Neural progenitor cell (in vitro differentiated cells): ENCODE data around the gene RAE1. TPM values are rescaled to one million over a fixed set of nuclear protein-coding genes. Genes with fewer than 3 reads are reported as not detected.

ENCODE experiments used
- DNase-seq: peaks from one replicate; pipeline ENCODE4 v3.0.0-alpha.2; 2016; ENCODE audit warnings: low spot score
- H2AFZ ChIP-seq: fragments of 200-600 bp; sonication (generic); replicated peaks from 2 replicates; pipeline ENCODE4 v1.6.1; 2016; ENCODE audit warnings: antibody characterized with exemption
- H3F3A ChIP-seq: fragments of 200-600 bp; sonication (generic); 2 replicates; pipeline ENCODE4 v1.6.1; 2016; ENCODE audit warnings: antibody characterized with exemption, low read depth
- H3K27ac ChIP-seq: fragments of 200-600 bp; sonication (generic); 2 replicates; pipeline ENCODE4 v1.5.1; 2016; ENCODE audit warnings: mild to moderate bottlenecking
- H3K27me3 ChIP-seq: fragments of 200-600 bp; sonication (generic); 2 replicates; pipeline ENCODE4 v1.6.1; 2016; ENCODE audit warnings: mild to moderate bottlenecking, moderate library complexity
- H3K36me3 ChIP-seq: fragments of 200-600 bp; sonication (generic); 2 replicates; pipeline ENCODE4 v1.5.1; 2016
- H3K4me1 ChIP-seq: fragments of 200-600 bp; sonication (generic); 2 replicates; pipeline ENCODE4 v1.6.1; 2016; ENCODE audit warnings: mixed run types
- H3K4me2 ChIP-seq: fragments of 200-600 bp; sonication (generic); 2 replicates; pipeline ENCODE4 v1.6.1; 2016
- H3K4me3 ChIP-seq: fragments of 200-600 bp; sonication (generic); 2 replicates; pipeline ENCODE4 v1.5.1; 2016
- H3K79me2 ChIP-seq: fragments of 200-600 bp; sonication (generic); 2 replicates; pipeline ENCODE4 v1.6.1; 2016; ENCODE audit warnings: low read depth
- H3K9ac ChIP-seq: fragments of 200-600 bp; sonication (generic); 2 replicates; pipeline ENCODE4 v1.6.1; 2016
- H3K9me3 ChIP-seq: fragments of 200-600 bp; sonication (generic); 2 replicates; pipeline ENCODE4 v1.5.1; 2016; ENCODE audit warnings: low read depth
- H4K20me1 ChIP-seq: fragments of 200-600 bp; sonication (generic); 2 replicates; pipeline ENCODE4 v1.6.1; 2016; ENCODE audit warnings: low read depth
- H3K27ac Mint-ChIP-seq: 3 replicates; pipeline ENCODE4 v1.8.0; 2021; ENCODE audit warnings: mixed read lengths
- H3K27me3 Mint-ChIP-seq: 2 replicates; pipeline ENCODE4 v1.8.0; 2022; ENCODE audit warnings: low read depth, mild to moderate bottlenecking, inconsistent platforms, moderate library complexity, mixed read lengths; ENCODE audit not compliant: insufficient read depth
- H3K36me3 Mint-ChIP-seq: 3 replicates; pipeline ENCODE4 v1.8.0; 2021; ENCODE audit warnings: mixed read lengths
- H3K4me1 Mint-ChIP-seq: 3 replicates; pipeline ENCODE4 v1.8.0; 2021; ENCODE audit warnings: mixed read lengths
- H3K4me3 Mint-ChIP-seq: 3 replicates; pipeline ENCODE4 v1.8.0; 2021; ENCODE audit warnings: mild to moderate bottlenecking, moderate library complexity, mixed read lengths
- H3K9me3 Mint-ChIP-seq: 3 replicates; pipeline ENCODE4 v1.8.0; 2020; ENCODE audit warnings: mixed read lengths
- CTCF ChIP-seq: fragments of 200-600 bp; sonication (generic); IDR thresholded peaks from 2 replicates; pipeline ENCODE4 v1.5.1; 2017; ENCODE audit warnings: antibody characterized with exemption, mild to moderate bottlenecking
- EZH2 ChIP-seq: fragments of 200-600 bp; sonication (generic); IDR thresholded peaks from 2 replicates; pipeline ENCODE4 v1.6.1; 2017; ENCODE audit warnings: antibody characterized with exemption, mild to moderate bottlenecking, moderate library complexity
- EZH2phosphoT487 ChIP-seq: fragments of 200-600 bp; sonication (generic); IDR thresholded peaks from 2 replicates; pipeline ENCODE4 v1.6.1; 2017; ENCODE audit warnings: antibody characterized with exemption
- total RNA-seq: library from RNA; depleted of rRNA; stranded (reverse); fragments of >200 nt; gene quantifications from 2 replicates; pipeline ENCODE4 v1.2.3, GENCODE V29; 2015; ENCODE audit warnings: low replicate concordance

Gene RAE1
- 50.2 and 77.6 TPM in 2 replicates for total RNA-seq

GRCh38 chr20:57351042-57351783 lies at the start of gene RAE1:
RAE1 (plus strand) TSS chr20:57351255; CDS start chr20:57354039, 2,784 bp downstream.
- peaks cover 52% of the 10 kb centered on the region for H3K79me2 ChIP-seq
- peaks cover 21% of the 10 kb centered on the region for H4K20me1 ChIP-seq
- Mint-ChIP-seq H3K4me1 (peaks cover 10% of the 10 kb centered on the region), H3K9me3 (no peaks in the 10 kb centered on the region), H3K36me3 (peaks cover 18% of the 10 kb centered on the region), H3K27ac (peak within 1 kb of the TSS; percentile 57), H3K27me3 (no peaks in the 10 kb centered on the region), H3K4me3 (peak within 1 kb of the TSS; percentile 93)
- TF ChIP-seq EZH2 (peak; percentile 20), CTCF (no peak), EZH2phosphoT487 (no peak)
- peaks cover 12% of the 10 kb centered on the region for H3F3A ChIP-seq
- H3K27me3 ChIP-seq = no peaks in the 10 kb centered on the region
- H3K4me2 ChIP-seq = peak within 1 kb of the TSS; percentile 98
- H3K9me3 ChIP-seq = no peaks in the 10 kb centered on the region
- peak within 1 kb of the TSS; percentile 83 for H2AFZ ChIP-seq
- peak; percentile 95 for DNase-seq
- peaks cover 19% of the 10 kb centered on the region for H3K36me3 ChIP-seq
- peak within 1 kb of the TSS; percentile 91 for H3K4me3 ChIP-seq
- peak within 1 kb of the TSS; percentile 79 for H3K9ac ChIP-seq
- peaks cover 11% of the 10 kb centered on the region for H3K4me1 ChIP-seq
- peak within 1 kb of the TSS; percentile 59 for H3K27ac ChIP-seq

- Histone ChIP-seq H3F3A (no peaks in the 10 kb centered on the region), H3K36me3 (no peaks in the 10 kb centered on the region), H3K9ac (no peak overlapping the region), H3K4me3 (no peak overlapping the region), H3K79me2 (no peaks in the 10 kb centered on the region), H4K20me1 (no peaks in the 10 kb centered on the region), H3K27me3 (no peaks in the 10 kb centered on the region), H3K9me3 (no peaks in the 10 kb centered on the region), H3K4me2 (no peak overlapping the region), H3K27ac (no peak overlapping the region), H2AFZ (no peak overlapping the region), H3K4me1 (no peaks in the 10 kb centered on the region)
- H3K4me1 Mint-ChIP-seq = peaks cover 24% of the 10 kb centered on the region
- H3K9me3 Mint-ChIP-seq = peaks cover 4% of the 10 kb centered on the region
- H3K27me3 Mint-ChIP-seq = peaks cover 6% of the 10 kb centered on the region
- H3K4me3 Mint-ChIP-seq = no peak overlapping the region
- H3K27ac Mint-ChIP-seq = no peak overlapping the region
- no peaks in the 10 kb centered on the region for H3K36me3 Mint-ChIP-seq
- no peak for TF ChIP-seq EZH2
- TF ChIP-seq CTCF = no peak
- TF ChIP-seq EZH2phosphoT487 = no peak
- no peak for DNase-seq
Observed at GRCh38 chr20:57306747-57307146, 44.3 kb upstream of the RAE1 start.

- Histone ChIP-seq H3K36me3 (no peaks in the 10 kb centered on the region), H3F3A (no peaks in the 10 kb centered on the region), H3K9ac (no peak overlapping the region), H3K4me2 (no peak overlapping the region), H2AFZ (no peak overlapping the region), H3K4me1 (no peaks in the 10 kb centered on the region), H3K27ac (no peak overlapping the region), H3K4me3 (no peak overlapping the region), H3K9me3 (no peaks in the 10 kb centered on the region), H3K27me3 (no peaks in the 10 kb centered on the region), H4K20me1 (no peaks in the 10 kb centered on the region), H3K79me2 (no peaks in the 10 kb centered on the region)
- Mint-ChIP-seq H3K4me3 (no peak overlapping the region), H3K36me3 (no peaks in the 10 kb centered on the region), H3K9me3 (no peaks in the 10 kb centered on the region), H3K27ac (peak overlapping the region; percentile 29), H3K4me1 (peaks cover 24% of the 10 kb centered on the region), H3K27me3 (peaks cover 6% of the 10 kb centered on the region)
- TF ChIP-seq CTCF = no peak
- no peak for TF ChIP-seq EZH2
- no peak for TF ChIP-seq EZH2phosphoT487
- no peak for DNase-seq
Observed at GRCh38 chr20:57308451-57309271, 42.4 kb upstream of the RAE1 start.
